GM21447 (cell line): ENCODE measurements around the gene ABCC6.

Experiments used
- ATAC-seq: cut with Tn5 transposase; IDR thresholded peaks from one replicate; pipeline ENCODE4 v1.9.1; 2021; ENCODE audit not compliant: unreplicated experiment

Gene ABCC6

GRCh38 chr16:16143931-16144330, 79.4 kb downstream of the ABCC6 start:
- ATAC-seq = no peak

DNA sequence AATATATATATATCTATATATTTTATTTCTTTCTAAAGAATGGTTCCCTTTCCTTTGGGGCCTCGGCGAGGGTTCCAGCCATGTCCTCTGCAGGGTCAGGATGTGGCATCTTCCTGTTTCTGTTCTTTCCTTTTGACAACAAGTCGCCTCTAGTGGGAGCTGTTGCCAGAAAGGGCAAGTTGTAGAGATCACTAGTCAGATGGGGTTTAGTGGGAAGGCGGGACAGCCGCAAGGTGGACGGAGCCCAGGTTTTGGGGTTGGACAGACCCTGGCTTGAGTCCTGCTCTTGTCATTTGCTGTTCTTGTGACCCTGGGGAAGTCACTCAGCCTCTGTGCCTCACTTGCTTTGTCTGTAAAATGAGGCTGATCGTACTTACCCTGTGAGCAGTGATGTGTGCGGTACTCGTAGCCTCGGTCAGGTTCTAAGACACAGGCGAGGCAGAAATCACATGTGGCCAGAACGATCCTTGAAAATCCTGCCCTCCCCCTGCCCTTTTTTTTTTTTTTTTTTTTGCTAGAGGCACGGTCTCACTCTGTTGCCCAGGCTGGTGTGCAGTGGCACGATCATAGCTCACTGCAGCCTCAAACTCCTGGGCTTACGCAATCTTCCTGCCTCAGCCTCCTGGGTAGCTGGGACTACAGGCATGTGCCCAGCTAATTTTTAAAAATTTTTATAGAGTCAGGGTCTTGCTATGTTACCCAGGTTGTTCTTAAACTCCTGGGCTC, 80.1 kb downstream of the ABCC6 start:
- no peak for ATAC-seq

- no peak for ATAC-seq
Observed at GRCh38 chr16:16141784-16142396, 81.4 kb downstream of the ABCC6 start.

GRCh38 chr16:16141141-16141540, 82.2 kb downstream of the ABCC6 start:
- ATAC-seq = no peak

GRCh38 chr16:16140537-16140936, 82.8 kb downstream of the ABCC6 start:
- no peak for ATAC-seq

GRCh38 chr16:16139806-16140205, 83.5 kb downstream of the ABCC6 start:
- ATAC-seq = no peak

DNA sequence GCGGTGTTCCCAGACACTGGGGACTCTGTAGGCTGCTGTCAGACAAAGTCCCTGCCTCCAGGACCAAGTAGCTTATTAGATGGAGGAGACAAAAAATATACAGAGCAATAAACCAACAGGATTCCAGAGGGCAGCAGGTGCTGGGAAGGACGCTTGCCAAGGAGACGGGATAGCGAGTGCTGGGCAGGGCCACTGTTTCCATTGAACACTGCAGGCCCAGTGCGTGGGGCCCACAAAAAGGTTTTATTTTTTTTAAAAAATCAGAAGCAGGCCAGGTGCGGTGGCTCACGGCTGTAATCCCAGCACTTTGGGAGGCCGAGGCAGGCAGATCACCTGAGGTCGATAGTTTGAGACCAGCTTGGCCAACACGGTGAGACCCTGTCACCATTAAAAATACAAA, 84.2 kb downstream of the ABCC6 start:
- no peak for ATAC-seq

DNA sequence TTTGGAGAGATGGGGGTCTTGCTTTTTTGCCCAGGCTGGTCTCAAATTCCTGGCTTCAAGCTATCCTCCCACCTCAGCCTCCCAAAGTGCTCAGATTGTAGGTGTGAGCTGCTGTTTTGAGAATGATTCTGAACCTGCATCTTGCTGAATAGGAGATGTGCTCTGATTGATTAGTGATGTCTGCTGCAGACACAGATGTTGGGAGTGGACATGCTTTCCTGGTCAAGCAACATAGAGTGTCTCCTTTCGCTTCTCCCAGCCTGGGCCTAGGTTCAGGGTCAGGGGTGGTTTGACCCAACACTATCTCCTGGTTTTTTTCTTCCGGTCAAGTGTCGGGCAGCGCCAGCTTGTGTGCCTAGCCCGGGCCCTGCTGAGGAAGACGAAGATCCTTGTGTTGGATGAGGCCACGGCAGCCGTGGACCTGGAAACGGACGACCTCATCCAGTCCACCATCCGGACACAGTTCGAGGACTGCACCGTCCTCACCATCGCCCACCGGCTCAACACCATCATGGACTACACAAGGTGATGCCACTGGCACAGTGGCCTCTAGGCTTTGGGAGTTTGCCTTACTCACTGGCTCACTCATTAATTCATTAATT, 85.2 kb downstream of the ABCC6 start:
- ATAC-seq = no peak

DNA sequence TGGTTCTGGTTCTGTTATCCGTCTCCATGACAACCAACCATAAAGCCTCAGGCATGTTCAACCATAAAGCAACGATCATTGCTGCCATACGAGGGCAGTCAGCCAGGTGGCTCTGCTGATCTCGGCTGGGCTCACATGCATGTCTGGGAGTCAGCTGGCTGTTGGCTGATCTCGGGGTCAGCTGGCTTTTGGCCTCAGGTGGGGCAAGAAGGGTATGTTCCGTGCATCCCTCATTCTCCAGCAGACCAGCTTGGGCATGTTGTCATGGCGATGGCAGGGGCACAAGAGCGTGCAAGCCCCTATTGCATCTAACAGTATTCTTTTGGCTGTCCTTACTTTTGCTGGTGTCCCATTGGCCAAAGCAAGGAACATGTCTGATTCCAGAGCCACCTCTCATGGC, 86.2 kb downstream of the ABCC6 start:
- ATAC-seq = no peak

- ATAC-seq = no peak
Observed at GRCh38 chr16:16136588-16136987, 86.7 kb downstream of the ABCC6 start.

DNA sequence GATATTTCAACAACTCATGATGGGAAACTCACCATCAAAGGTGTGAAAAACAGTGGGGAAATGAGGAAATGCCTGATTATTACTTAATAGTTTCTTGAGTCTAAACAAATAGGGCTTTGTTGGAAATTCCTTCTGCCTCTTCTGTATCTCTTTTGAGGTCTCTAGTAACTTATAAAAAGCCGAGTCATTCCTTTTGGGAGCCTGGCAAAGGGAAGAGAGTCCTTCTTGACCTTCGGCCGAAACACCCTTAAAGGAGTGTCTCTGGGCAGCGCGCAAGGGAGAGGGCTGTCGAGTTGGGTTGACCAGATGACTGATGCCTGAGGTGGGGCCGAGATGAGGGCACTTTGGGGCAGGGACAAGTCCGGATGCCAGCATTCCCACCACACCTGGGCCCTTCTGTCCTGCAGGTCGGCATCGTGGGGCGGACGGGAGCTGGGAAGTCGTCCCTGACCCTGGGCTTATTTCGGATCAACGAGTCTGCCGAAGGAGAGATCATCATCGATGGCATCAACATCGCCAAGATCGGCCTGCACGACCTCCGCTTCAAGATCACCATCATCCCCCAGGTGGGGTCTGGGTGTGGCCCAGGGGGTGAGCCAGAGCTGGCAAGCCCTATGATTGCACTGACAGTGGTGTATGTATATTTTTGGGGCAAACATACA, 89.2 kb downstream of the ABCC6 start:
- no peak for ATAC-seq

- no peak for ATAC-seq
Observed at GRCh38 chr16:16131659-16132058, 91.6 kb downstream of the ABCC6 start.

DNA sequence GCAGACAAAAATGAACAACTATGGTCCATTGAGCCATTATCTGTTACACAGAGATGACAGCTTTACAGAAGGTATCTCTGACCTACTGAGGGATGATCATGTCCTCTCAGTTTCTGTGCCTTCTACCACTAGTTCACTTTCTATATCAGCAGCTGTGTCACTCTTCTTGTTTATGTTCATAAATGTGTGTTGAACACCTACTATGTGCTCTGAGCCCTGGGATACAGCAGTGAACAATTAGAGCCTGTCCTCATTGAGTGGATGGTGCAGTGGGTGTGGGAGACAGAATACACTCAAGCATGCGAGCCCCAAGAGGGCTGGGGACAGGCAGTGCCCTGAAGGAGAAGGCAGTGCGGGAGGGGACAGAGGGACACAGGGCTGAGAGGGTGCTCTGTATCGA, 92.1 kb downstream of the ABCC6 start:
- ATAC-seq = no peak

- ATAC-seq = no peak
Observed at GRCh38 chr16:16127469-16128116, 95.7 kb downstream of the ABCC6 start.

GRCh38 chr16:16126896-16127295, 96.4 kb downstream of the ABCC6 start:
- ATAC-seq = no peak

- no peak for ATAC-seq
Observed at GRCh38 chr16:16124974-16125373, 98.3 kb downstream of the ABCC6 start.

DNA sequence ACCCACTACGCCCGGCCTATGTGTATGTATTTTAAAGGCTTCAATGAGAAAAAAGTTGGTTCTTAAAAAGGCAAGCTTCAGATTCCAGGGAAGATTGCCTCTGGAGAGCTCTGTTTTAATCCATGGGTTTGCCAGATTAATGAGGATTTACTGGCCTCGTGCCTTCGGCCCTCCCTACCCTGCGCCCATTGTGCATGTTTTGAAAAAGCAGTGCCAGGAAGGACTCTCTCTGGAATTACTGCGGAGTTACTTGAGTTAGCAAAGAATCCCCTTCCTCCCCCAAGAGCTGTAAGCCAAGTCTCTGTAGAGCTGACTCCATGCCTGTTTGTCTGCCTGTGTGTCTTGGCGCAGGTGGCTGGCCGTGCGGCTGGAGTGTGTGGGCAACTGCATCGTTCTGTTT, 98.9 kb downstream of the ABCC6 start:
- no peak for ATAC-seq

GRCh38 chr16:16122264-16122663, 101.0 kb downstream of the ABCC6 start:
- no peak for ATAC-seq

GRCh38 chr16:16121185-16121727, 102.0 kb downstream of the ABCC6 start:
- no peak for ATAC-seq

DNA sequence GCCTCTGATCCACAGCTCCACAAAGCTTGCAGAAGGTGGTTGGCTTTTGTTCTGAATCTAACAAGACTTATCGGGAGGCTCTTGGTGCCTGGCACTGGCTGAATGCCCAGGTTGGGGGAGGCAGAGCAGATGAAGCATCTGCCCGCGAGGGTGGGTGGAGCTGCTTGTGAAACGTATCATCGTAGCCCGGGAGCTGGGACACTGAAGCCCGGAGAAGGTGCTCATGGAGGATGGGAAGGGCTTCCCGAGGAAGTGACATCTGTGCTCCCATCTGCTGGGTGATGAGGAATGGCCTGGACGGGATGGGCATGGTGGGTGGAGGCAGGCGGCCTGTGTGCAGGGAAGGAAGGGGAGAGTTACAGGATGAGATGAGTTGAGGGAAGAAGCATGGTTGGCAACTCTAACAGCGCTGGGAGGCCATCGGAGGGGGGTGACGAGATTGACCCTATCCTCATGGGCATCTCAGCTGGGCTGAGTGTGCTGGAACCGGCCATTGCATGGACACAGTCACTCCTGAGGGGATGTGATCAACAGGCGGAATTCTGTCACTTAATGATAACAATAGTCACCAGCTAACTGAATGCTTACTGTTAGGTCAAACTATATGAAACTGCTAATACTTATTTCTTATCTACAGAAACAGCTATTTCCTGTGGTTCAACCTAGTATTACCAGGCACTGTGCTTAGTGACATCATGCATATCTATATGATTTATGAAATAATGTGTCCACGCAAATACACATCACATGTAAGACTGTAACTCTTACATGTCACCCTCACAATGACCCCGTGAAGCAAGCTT, 102.7 kb downstream of the ABCC6 start:
- no peak for ATAC-seq
